Colonic mucosa (tissue), 4 donors: ENCODE results near the gene MEGF10. TPM values are rescaled to one million over a fixed set of nuclear protein-coding genes. Genes with fewer than 3 reads are reported as not detected.

ENCODE experiments used
- DNase-seq: peaks from one replicate; pipeline ENCODE4 v3.0.0-alpha.2; 2020
- H3K27ac ChIP-seq: fragments of 200-600 bp; one replicate; pipeline ENCODE4 v1.8.0; 2021
- H3K27me3 ChIP-seq: fragments of 200-600 bp; one replicate; pipeline ENCODE4 v1.8.0; 2021
- H3K36me3 ChIP-seq: fragments of 200-600 bp; one replicate; pipeline ENCODE4 v1.8.0; 2021
- H3K4me1 ChIP-seq: fragments of 200-600 bp; one replicate; pipeline ENCODE4 v1.8.0; 2021; ENCODE audit warnings: mild to moderate bottlenecking
- H3K4me3 ChIP-seq: fragments of 200-600 bp; one replicate; pipeline ENCODE4 v1.8.0; 2021
- H3K9ac ChIP-seq, 2 donors: one replicate each; pipeline ENCODE4 v1.7.0; 2013; ENCODE audit warnings: control low read depth in 2 of 2, low read depth in 2 of 2, low read length in 2 of 2
- H3K9me3 ChIP-seq: fragments of 200-600 bp; one replicate; pipeline ENCODE4 v1.8.0; 2021
- CTCF ChIP-seq: fragments of 200-600 bp; IDR thresholded peaks from one replicate; pipeline ENCODE4 v1.8.0; 2022; ENCODE audit warnings: antibody characterized with exemption, mild to moderate bottlenecking
- intact Hi-C: fragments of 100-400 bp; cut with DNase I; formaldehyde crosslinking; loops from one replicate; pipeline ENCODE4 v1.14.1; 2022
- total RNA-seq, 2 donors: library from RNA; stranded (reverse); fragmentation: NEBNext Ultra II Directional in 1 of 2; extraction: Animal tissue kit (Norgen Biotek cat#: 25700) in 1 of 2; gene quantifications; one replicate each; pipeline ENCODE4 v1.2.1, GENCODE V29; 2021
- donor health status: healthy.
- donor health status: DM: no; HTN: no; CAD: no.
- donor health status: DM: no; HTN: no; CAD: no.

Gene MEGF10
- total RNA-seq, 2 donors from 2014 or later: 0.35 to 0.88 TPM

DNA sequence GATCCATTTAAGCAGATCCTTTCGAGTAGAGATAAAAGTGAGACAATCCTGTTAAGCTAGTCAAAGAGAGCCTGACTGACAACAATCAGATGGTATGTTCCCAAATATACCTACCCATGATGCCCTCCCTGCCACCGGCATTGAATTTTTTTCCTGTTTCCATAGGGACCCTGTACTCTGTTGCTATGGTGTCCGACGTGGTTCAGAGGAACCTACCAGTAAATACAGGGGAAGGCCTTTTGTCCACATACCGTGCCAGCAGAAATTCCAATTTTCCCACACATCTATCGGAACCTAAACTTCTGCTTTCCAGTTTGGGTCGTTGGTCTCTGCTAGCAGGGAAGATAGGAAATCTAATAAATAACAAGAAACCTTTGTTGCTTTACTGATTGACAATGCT lies 64.7 kb downstream of the MEGF10 start:
- DNase-seq: no peak
- TF ChIP-seq CTCF: no peak

GRCh38 chr5:127358284-127358683 lies 67.7 kb downstream of the MEGF10 start:
- Histone ChIP-seq H3K27me3 (no peaks in the 10 kb centered on the region), H3K27ac (no peak overlapping the region), H3K9me3 (no peaks in the 10 kb centered on the region), H3K9ac (no peak overlapping the region), H3K36me3 (no peaks in the 10 kb centered on the region), H3K4me3 (no peak overlapping the region), H3K4me1 (no peaks in the 10 kb centered on the region)
- intact Hi-C loops: no loop called here
- no peak for TF ChIP-seq CTCF
- DNase-seq: no peak

More for the DNA sequence above, 64.7 kb downstream of the MEGF10 start:
- Histone ChIP-seq H3K36me3 (no peaks in the 10 kb centered on the region), H3K9me3 (no peaks in the 10 kb centered on the region), H3K27ac (no peak overlapping the region), H3K4me1 (no peaks in the 10 kb centered on the region), H3K4me3 (no peak overlapping the region), H3K27me3 (no peaks in the 10 kb centered on the region), H3K9ac (no peak overlapping the region)
- intact Hi-C loops: no loop called here

DNA sequence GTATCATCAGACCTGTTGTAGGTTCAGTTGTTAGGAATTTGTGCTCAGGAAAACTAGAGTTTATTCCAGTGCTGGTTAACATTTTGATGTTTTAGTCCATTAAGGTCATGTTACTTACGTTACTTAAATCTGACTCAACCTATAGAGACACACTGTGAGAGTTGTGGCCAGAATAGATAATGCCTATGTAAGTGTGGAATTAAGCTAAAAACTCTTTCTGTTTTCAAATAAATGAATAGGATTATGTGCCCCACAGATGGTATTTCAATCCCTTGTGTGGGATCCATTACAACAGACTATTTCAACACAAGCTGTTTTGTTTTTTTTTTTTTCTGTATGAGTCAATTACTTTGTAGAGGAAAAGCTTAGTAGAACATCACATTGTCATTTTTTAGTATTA lies 68.1 kb downstream of the MEGF10 start:
- no peak for DNase-seq
- Histone ChIP-seq H3K4me1 (no peaks in the 10 kb centered on the region), H3K4me3 (no peak overlapping the region), H3K27ac (no peak overlapping the region), H3K36me3 (no peaks in the 10 kb centered on the region), H3K9me3 (no peaks in the 10 kb centered on the region), H3K27me3 (no peaks in the 10 kb centered on the region), H3K9ac (no peak overlapping the region)
- intact Hi-C loops: no loop called here
- no peak for TF ChIP-seq CTCF

DNA sequence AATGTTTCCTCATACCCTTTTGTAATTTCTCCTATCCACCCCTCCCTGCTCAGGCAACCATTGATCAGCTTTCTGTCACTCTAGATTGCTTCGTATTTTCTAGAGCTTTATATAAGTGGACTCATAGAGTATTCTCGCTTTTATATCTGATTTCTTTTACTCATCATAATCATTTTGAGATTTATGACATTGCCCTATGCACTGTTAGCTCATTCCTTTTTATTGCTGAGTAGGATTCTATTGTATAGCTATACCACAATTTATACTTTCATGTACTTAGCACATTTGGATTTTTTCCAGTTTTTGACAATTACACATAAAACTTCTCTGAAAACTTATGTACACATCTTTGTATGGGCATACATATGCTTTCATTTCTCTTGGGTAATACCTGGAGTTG lies 68.9 kb downstream of the MEGF10 start:
- Histone ChIP-seq H3K9me3 (no peaks in the 10 kb centered on the region), H3K27ac (no peak overlapping the region), H3K27me3 (no peaks in the 10 kb centered on the region), H3K4me3 (no peak overlapping the region), H3K36me3 (no peaks in the 10 kb centered on the region), H3K4me1 (no peaks in the 10 kb centered on the region), H3K9ac (no peak overlapping the region)
- intact Hi-C loops: no loop called here
- TF ChIP-seq CTCF: no peak
- no peak for DNase-seq

GRCh38 chr5:127363403-127363802 lies 72.8 kb downstream of the MEGF10 start:
- intact Hi-C loops: no loop called here
- Histone ChIP-seq H3K4me1 (no peaks in the 10 kb centered on the region), H3K9ac (no peak overlapping the region), H3K4me3 (no peak overlapping the region), H3K36me3 (no peaks in the 10 kb centered on the region), H3K27ac (no peak overlapping the region), H3K27me3 (no peaks in the 10 kb centered on the region), H3K9me3 (no peaks in the 10 kb centered on the region)
- TF ChIP-seq CTCF: no peak
- DNase-seq: no peak

GRCh38 chr5:127367029-127367428 lies 76.4 kb downstream of the MEGF10 start:
- no peaks in the 10 kb centered on the region for H3K4me1 ChIP-seq
- no peaks in the 10 kb centered on the region for H3K36me3 ChIP-seq
- H3K9me3 ChIP-seq: no peaks in the 10 kb centered on the region
- H3K27ac ChIP-seq: no peak overlapping the region
- intact Hi-C loops: no loop called here
- DNase-seq: no peak
- no peak overlapping the region for H3K4me3 ChIP-seq
- no peaks in the 10 kb centered on the region for H3K27me3 ChIP-seq
- TF ChIP-seq CTCF: no peak
- no peak overlapping the region for H3K9ac ChIP-seq
